ENCODE measurements around the gene IER5L.

- TF ChIP-seq CTCF (conservative IDR thresholded peaks at IDR 0.05; ENCODE audit: low read length): no peak
- TF ChIP-seq EZH2phosphoT487 (IDR thresholded peaks at IDR 0.05; ENCODE audit: borderline replicate concordance): no peak
These were observed 15.4 kb downstream of the IER5L start for GRCh38 chr9:129162497-129163197.

Measured in Loucy (cell line).